HL-60 (cell line): ENCODE measurements around the gene SRD5A2.
A peak's percentile ranks its signal among the peaks of the same experiment; 100 is the strongest.

Source experiments
- DNase-seq, 2 experiments: peaks; one replicate each; pipeline ENCODE4 v3.0.0-alpha.2; 2010 to 2020; ENCODE audit warnings: low read depth in 1 of 2, low spot score in 1 of 2
- H3K27ac ChIP-seq: fragments of 250-450 bp; sonication (Bioruptor Pico); replicated peaks from 2 replicates; pipeline ENCODE4 v1.5.1; 2020; ENCODE audit warnings: mild to moderate bottlenecking, moderate library complexity
- H3K27me3 ChIP-seq: fragments of 250-450 bp; sonication (Bioruptor Pico); 2 replicates; pipeline ENCODE4 v1.5.1; 2021; ENCODE audit warnings: mild to moderate bottlenecking, moderate library complexity; ENCODE audit not compliant: insufficient read depth, poor library complexity, severe bottlenecking
- H3K4me3 ChIP-seq: replicated peaks from 2 replicates; pipeline ENCODE4 v1.5.1; 2011; ENCODE audit warnings: mild to moderate bottlenecking, control low read depth, low read length; ENCODE audit not compliant: insufficient read depth
- GABPA ChIP-seq: IDR thresholded peaks from 2 replicates; pipeline ENCODE4 v1.6.1; 2012; ENCODE audit warnings: low read depth
- POLR2AphosphoS5 ChIP-seq: IDR thresholded peaks from 2 replicates; pipeline ENCODE4 v1.6.1; 2012; ENCODE audit warnings: low read depth
- SPI1 ChIP-seq: IDR thresholded peaks from 2 replicates; pipeline ENCODE4 v1.6.1; 2012; ENCODE audit warnings: low read depth, mild to moderate bottlenecking, borderline replicate concordance
- TF ChIP-seq, protein P1 (sequence below): IDR thresholded peaks from 2 replicates; pipeline ENCODE4 v1.6.1; 2012; ENCODE audit warnings: low read depth; ENCODE audit not compliant: insufficient replicate concordance
- TF ChIP-seq, protein P2 (sequence below): IDR thresholded peaks from one replicate; pipeline ENCODE4 v1.5.1; 2011; ENCODE audit warnings: low read length, control low read depth, inconsistent platforms; ENCODE audit not compliant: insufficient read depth

Gene SRD5A2

DNA sequence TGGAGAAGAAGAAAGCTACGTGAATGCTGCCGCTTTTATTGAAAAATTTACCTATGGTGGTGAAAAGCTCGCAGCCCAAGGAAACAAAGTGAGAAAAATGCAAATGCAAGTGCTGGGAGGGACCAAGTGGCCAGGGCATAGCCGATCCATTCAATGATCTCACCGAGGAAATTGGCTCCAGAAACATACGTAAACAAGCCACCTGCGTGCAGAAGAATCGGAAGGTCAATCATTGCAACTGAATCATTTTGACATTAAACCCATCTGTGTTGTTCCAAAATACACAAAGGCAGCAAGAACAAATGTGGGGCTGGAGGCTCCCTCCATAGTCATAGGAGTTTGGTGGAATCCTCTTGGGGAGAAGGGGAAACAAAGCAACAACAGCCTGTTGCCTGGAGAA, 51.5 kb downstream of the SRD5A2 start:
- TF ChIP-seq SPI1 (no peak), GABPA (no peak), POLR2AphosphoS5 (no peak)
- TF ChIP-seq, protein P1, sequence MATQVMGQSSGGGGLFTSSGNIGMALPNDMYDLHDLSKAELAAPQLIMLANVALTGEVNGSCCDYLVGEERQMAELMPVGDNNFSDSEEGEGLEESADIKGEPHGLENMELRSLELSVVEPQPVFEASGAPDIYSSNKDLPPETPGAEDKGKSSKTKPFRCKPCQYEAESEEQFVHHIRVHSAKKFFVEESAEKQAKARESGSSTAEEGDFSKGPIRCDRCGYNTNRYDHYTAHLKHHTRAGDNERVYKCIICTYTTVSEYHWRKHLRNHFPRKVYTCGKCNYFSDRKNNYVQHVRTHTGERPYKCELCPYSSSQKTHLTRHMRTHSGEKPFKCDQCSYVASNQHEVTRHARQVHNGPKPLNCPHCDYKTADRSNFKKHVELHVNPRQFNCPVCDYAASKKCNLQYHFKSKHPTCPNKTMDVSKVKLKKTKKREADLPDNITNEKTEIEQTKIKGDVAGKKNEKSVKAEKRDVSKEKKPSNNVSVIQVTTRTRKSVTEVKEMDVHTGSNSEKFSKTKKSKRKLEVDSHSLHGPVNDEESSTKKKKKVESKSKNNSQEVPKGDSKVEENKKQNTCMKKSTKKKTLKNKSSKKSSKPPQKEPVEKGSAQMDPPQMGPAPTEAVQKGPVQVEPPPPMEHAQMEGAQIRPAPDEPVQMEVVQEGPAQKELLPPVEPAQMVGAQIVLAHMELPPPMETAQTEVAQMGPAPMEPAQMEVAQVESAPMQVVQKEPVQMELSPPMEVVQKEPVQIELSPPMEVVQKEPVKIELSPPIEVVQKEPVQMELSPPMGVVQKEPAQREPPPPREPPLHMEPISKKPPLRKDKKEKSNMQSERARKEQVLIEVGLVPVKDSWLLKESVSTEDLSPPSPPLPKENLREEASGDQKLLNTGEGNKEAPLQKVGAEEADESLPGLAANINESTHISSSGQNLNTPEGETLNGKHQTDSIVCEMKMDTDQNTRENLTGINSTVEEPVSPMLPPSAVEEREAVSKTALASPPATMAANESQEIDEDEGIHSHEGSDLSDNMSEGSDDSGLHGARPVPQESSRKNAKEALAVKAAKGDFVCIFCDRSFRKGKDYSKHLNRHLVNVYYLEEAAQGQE: no peak
- TF ChIP-seq, protein P2, sequence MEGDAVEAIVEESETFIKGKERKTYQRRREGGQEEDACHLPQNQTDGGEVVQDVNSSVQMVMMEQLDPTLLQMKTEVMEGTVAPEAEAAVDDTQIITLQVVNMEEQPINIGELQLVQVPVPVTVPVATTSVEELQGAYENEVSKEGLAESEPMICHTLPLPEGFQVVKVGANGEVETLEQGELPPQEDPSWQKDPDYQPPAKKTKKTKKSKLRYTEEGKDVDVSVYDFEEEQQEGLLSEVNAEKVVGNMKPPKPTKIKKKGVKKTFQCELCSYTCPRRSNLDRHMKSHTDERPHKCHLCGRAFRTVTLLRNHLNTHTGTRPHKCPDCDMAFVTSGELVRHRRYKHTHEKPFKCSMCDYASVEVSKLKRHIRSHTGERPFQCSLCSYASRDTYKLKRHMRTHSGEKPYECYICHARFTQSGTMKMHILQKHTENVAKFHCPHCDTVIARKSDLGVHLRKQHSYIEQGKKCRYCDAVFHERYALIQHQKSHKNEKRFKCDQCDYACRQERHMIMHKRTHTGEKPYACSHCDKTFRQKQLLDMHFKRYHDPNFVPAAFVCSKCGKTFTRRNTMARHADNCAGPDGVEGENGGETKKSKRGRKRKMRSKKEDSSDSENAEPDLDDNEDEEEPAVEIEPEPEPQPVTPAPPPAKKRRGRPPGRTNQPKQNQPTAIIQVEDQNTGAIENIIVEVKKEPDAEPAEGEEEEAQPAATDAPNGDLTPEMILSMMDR: no peak
- Histone ChIP-seq H3K27me3 (peaks cover 1% of the 10 kb centered on the region), H3K4me3 (no peak overlapping the region), H3K27ac (no peak overlapping the region)
- DNase-seq: peak in 1 of 2 experiments; percentile 0

GRCh38 chr2:31528823-31529222, 51.9 kb downstream of the SRD5A2 start:
- Histone ChIP-seq H3K27ac (no peak overlapping the region), H3K4me3 (no peak overlapping the region), H3K27me3 (no peaks in the 10 kb centered on the region)
- TF ChIP-seq GABPA (no peak), SPI1 (no peak), POLR2AphosphoS5 (no peak)
- TF ChIP-seq, protein P2: no peak
- TF ChIP-seq, protein P1: no peak
- DNase-seq: peak in 1 of 2 experiments; percentile 0

DNA sequence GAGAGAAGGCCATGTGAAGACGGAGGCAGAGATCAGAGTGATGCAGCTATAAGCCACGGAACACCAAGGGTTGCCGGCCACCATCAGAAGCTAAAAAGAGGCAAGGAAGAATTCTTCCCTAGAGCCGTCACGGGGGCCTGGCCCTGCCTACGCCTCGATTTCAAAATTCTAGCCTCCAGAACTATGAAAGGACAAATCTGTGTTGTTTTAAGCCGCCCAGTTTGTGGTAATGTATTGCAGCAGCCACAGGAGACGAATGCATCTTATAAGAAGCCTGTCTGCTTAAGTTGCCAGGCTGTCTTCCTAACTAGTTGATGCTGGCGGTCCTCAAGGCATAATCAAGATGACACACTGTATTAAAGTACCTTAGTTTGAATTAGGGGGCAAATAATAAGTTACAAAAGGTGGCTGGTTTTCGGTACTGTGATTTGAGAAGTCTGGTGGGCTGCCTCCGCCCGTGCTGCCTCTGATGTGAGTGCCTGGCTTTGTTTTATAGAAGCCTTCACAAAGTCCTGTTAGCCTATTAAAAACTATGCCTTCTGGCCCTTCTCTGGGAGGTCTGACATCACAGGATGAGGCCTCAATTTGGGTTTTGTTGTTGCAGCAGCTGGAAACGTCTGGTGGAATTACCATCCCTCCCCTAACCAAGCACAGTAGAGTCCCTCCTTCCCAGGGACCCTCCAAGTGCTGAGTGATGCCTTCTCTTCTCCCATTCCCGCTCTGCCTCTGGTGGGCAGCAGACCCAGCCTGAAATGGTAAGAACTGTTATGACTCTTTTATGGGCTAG, 53.6 kb downstream of the SRD5A2 start:
- Histone ChIP-seq H3K4me3 (no peak overlapping the region), H3K27me3 (peaks cover 2% of the 10 kb centered on the region), H3K27ac (no peak overlapping the region)
- TF ChIP-seq, protein P1: no peak
- TF ChIP-seq SPI1: no peak
- TF ChIP-seq POLR2AphosphoS5: no peak
- no peak for TF ChIP-seq GABPA
- peak in 1 of 2 experiments; percentile 0 for DNase-seq
